NCI-H2081 (cell line): ENCODE data around the gene PDCD2.
"Not testable (repeated sequence)": the region's sequence is repeated elsewhere in the genome, so short reads cannot be mapped to it uniquely, and the experiment has no call there.

ENCODE experiments used
- DNase-seq, 2 experiments: peaks; one replicate each; lab custom pipeline; 2025; lab: John Stamatoyannopoulos, UW

Gene PDCD2

GRCh38 chr6:170584181-170584953, at the start of gene PDCD2:
Gene PDCD2 (minus strand): TSS chr6:170584637. CDS start chr6:170584581, 56 bp downstream.
- peak; percentile 87 to 89 for DNase-seq

DNA sequence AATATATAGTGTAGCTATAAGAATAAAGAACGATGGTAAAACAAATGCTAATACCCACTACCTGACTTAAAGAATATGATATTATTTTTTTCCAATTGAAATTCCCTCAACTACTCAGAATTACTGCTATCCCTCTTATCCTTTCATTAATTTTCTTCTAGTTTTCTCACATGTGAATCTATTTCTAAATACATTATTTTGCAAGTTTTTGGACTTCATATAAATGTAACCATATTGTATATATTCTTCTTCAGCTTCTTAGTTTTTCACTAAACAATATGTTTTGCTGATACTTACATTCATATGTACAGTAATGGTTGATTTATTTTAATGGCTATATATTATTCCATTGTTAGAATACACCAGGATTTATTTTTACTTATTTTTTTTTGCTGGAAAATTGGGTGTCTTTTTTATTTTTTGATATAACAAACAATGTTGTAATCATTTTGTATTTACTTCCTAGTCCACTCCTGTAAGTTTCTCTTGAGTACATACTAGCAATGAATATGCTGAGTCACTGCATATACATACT, 31.6 kb upstream of the PDCD2 start:
- DNase-seq = not testable (repeated sequence)

- not testable (repeated sequence) for DNase-seq
Measured at GRCh38 chr6:170612256-170612804, 27.9 kb upstream of the PDCD2 start.

GRCh38 chr6:170609225-170609624, 24.8 kb upstream of the PDCD2 start:
- DNase-seq = not testable (repeated sequence)

- no peak for DNase-seq
Measured at GRCh38 chr6:170605574-170606259, 21.3 kb upstream of the PDCD2 start.

- no peak for DNase-seq
Measured at GRCh38 chr6:170597278-170597677, 12.8 kb upstream of the PDCD2 start.

GRCh38 chr6:170596426-170596825, 12.0 kb upstream of the PDCD2 start:
- no peak for DNase-seq

DNA sequence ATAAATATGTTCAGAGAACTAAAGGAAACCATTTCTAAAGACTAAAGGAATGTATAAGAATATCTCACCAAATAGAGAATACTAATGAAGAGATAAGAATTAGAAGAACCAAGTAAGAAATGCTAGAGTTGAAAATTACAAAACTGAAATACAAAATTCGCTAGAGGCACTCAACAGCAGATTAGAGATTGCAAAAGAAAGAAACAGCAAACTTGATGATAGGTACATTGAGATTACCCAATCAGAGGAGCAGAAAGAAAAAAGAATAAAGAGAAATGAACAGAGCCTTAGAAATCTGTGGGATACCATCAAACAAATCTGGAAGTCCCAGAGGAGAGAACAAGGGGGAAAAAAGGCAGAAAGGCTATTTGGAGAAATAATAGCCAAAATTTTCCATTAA, 6.3 kb upstream of the PDCD2 start:
- no peak for DNase-seq

DNA sequence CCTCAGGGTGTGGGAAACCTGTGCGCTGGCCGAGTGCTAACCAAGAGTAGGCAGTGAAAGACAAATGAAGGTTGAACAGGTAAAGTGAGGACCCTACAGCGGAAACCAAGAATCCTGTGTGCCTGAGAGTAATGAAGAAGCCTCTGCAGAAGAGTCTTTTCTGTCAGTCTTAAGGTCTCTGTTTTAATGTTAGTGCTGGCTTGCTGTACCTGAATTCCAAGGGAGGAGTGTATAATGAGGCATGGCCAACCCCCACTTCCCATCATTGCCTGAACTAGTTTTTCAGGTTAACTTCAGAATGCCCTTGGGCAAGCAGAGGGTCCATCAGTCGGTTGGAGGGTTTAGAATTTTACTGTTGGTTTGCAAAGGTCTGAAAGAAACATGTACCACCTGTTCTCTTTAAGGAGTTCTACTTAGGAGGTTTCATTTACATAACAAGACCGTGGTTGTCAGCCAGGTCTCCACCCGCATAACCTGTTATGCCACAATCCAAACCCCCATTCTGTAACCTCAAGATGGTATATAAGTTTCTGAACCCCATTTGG, 589 bp upstream of the PDCD2 start:
- no peak for DNase-seq

DNA sequence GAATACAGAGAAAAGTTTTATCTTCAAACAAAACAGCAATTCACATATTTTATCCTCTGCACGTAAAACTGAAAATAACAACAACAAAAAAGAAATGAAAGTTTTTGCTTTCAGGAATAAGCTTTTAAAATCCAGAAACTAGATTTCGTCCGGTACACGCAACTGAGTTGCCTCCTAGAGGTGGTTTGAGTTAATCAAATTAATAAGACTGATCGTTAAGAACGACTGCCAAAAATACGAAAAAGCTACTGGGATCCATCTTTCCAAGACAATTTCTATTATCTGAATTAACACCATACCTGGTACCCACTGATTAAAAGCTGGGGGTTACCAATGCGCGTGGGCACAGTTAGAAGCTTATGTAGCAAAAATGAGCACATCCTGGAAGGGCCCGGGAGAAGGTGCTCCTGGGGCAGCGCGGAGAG, 669 bp downstream of the PDCD2 start:
- DNase-seq = no peak

DNA sequence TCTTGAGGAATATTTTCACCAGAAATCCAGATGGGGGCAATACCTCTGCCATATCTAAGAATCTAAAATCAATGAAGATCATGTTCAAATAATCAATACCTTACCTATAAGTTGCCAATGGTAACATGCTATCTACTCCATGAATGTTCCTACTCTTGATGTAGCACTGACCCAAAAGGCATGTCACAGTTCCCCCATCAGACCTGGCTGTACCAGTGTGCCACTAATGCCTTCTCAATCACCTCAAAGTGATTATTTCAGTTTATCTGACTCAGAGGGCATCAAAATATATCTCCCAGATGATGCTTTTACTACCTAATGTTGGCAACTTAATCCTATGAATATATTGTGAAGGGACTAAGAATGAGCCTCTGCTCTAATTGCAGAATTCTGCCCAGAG, 5.5 kb downstream of the PDCD2 start:
- DNase-seq = no peak

- no peak for DNase-seq
Measured at GRCh38 chr6:170575250-170575649, 9.2 kb downstream of the PDCD2 start.

- no peak for DNase-seq
Measured at GRCh38 chr6:170572704-170573466, 11.6 kb downstream of the PDCD2 start.

GRCh38 chr6:170564936-170565530, 19.4 kb downstream of the PDCD2 start:
- no peak for DNase-seq

DNA sequence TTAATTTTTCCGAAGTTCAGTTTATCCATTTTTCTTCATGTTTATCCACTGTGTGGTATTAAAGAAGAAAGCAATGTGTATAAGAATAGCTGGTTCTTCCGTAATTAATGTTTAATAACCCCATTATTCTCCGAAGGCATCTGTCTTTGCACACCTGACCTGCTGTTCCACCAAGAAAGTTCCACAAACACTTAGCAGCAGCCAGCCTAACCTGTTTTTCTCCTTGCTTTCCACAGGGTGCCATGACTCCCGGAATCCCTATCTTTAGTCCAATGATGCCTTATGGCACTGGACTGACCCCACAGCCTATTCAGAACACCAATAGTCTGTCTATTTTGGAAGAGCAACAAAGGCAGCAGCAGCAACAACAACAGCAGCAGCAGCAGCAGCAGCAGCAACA, 22.9 kb downstream of the PDCD2 start:
- no peak for DNase-seq

DNA sequence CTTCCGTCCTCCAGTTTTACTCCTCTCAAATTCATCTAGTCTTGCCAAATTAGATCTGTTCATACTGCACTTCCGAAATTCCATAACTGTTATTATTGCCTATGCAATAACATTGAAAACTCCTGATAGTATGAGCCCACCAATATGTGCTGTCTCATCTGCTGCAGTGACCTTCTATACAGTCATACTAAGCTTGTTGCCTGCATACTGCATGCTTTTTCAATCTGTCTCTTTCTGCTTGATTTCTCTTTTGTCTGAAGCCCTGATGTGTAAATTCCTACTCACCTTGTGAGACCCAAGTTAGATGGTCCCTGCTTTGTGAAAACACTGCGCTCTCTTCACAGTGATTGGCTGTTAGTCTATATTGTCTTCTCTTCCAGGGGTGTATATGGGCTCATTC, 29.1 kb downstream of the PDCD2 start:
- no peak for DNase-seq

GRCh38 chr6:170554796-170555137, 29.7 kb downstream of the PDCD2 start:
- no peak for DNase-seq

GRCh38 chr6:170554013-170554795, 30.2 kb downstream of the PDCD2 start, which contains the start of gene TBP:
Gene TBP (plus strand): TSS chr6:170554369. CDS start chr6:170557030, 2,661 bp downstream.
- DNase-seq = peak; percentile 91 to 97

- DNase-seq = peak in 1 of 2 experiments; percentile 63
Measured at GRCh38 chr6:170553534-170554012, 30.9 kb downstream of the PDCD2 start.

DNA sequence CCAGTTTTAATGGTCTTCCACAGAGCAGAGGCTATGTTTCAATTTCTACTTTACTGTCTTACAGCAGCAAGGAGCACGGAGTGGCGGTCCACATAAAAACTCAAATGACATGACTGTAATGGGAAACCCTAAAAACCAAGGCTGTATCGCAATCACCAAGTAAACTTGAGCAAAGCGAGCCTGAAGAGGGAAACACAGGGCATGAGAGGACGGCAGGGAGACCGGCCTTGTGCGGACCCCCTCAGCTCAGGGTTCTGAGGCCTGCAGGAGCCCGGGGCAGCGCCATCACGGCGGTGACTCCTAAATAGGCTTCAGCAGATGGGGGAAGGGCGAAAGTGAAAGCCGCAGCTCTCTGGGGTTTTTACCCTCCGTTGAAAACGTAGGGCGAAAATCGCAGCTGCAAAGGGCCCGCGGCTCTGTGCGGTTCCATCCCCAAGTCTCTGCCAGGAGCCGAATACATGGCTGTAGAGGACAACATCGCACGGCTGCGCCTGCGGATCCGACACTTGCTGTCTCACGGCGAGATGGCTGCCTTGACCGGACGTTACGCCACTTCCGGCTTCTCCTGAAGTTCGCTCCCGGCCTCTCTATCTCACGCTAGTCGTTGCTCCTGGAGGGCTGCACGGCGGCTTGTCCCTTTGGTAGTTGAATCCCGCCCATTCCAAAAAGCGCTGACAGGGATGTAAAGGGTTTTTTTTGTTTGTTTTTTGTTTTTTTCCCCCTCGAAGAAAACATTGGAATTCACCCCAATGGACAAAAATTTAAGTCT, 31.5 kb downstream of the PDCD2 start, which contains the start of gene PSMB1:
Gene PSMB1, minus strand, starts transcription at position 543 of the 769 bp plus-strand sequence. Its CDS starts 65 bp downstream, at position 478.
- DNase-seq = peak; percentile 82 to 91
